Cardiac ventricle fibroblast (primary cell): ENCODE measurements around the gene RANBP6. TPM values are rescaled to one million over a fixed set of nuclear protein-coding genes. Genes with fewer than 3 reads are reported as not detected.

Experiments
- total RNA-seq: library from RNA; depleted of rRNA; stranded (reverse); fragments of >200 nt; gene quantifications from 2 replicates; pipeline ENCODE4 v1.2.3, GENCODE V29; 2015

The RANBP6 gene
- 8.3 and 12.6 TPM in 2 replicates for total RNA-seq

DNA sequence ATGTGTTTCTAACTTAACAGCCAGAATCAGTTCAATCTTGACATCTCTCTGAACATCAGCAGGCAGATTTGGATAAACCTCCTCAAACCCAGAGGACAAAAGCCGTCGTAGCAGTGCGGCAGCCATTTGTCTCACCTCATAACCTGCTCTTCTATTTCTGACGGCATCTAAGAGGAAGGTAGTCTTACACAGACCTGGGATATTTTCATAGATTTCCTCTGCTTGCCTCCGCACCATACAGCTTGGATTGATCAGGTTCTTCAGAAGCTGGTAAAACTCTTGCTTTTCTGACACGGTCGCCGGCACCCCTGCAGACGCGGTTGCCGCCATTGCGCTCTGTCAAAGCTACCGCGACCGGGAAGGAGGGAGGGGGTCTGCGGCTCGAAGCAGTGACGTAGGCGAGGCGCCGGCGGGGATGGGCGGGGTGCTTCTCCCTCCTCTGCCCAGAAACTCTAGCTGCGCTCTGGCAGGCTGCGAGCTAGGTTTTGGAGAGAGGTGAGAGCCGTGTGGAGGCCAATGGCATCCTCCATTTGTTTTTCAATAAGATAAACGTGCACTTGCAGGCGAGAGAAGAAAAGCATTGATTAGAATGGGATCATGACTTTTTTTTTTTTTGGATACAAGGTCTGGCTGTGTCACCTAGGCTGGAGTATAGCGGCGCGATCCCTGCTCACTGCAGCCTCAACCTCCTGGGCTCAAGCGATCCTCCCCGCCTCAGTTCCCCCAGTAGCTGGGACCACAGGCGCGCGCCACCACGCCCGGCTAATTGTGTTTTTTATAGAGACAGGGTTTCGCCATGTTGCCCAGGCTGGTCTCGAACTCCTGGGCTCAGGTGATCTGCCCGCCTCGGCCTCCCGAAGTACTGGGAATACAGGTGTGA is at the start of gene RANBP6:
RANBP6 (minus strand) TSS at position 347 of the 880 bp plus-strand sequence; CDS start at position 330, 17 bp downstream.

Other genes starting within 250 kb of the RANBP6 start
- 7.4 and 8.1 TPM in 2 replicates for gene ERMP1, start 182.5 kb downstream of the RANBP6 start, total RNA-seq
- not detected in 2 replicates for gene MLANA, start 124.7 kb downstream of the RANBP6 start, total RNA-seq
- 127 and 138 TPM in 2 replicates for gene IL33, start 200.2 kb upstream of the RANBP6 start, total RNA-seq